Activated CD8-positive, alpha-beta memory T cell treated with anti-CD3 and anti-CD28 coated beads, Interleukin-2, amount 50 U/mL, for 1 hour (primary cell): Measurements from ENCODE around the gene MECR.
"Not testable (repeated sequence)": the region's sequence is repeated elsewhere in the genome, so short reads cannot be mapped to it uniquely, and the experiment has no call there.

Source experiments
- DNase-seq: peaks from one replicate; pipeline ENCODE4 v3.0.0-alpha.2; 2020; ENCODE audit errors: extremely low read depth

MECR gene

DNA sequence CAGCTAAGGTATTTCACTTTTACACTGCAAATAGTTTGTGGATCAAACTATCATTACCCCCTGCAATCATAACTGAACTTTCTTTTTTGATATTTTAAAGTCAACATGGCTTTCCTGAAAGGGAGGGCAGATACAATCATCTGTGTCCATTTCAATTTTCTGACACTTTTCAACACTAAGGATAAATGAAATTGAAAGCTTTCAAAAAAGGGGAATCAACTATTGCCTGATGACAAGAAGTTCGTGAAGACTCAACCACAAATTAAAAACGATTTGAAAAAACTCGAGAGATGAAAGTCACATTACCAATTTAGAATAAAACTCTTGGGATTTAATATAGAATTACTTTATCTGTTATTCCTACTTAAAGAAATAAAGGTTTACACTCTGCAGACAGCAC, 60.8 kb downstream of the MECR start:
- DNase-seq = no peak

DNA sequence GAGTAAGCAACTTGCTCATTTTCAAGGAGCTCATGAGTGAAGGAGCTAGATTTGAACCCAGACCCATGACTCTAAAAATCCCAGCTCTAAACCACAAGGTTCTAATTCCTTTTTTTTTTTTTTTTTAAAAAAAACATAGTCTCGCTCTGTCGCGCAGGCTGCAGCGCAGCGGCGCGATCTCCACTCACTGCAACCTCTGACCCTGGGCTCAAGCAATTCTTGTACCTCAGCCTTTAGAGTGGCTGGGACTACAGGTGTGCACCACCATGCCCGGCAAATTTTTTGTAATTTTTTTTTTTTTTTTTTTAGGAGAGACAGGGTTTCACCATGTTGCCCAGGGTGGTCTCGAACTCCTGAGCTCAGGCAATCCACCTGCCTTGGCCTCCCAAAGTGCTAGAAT, 62.8 kb downstream of the MECR start:
- no peak for DNase-seq

DNA sequence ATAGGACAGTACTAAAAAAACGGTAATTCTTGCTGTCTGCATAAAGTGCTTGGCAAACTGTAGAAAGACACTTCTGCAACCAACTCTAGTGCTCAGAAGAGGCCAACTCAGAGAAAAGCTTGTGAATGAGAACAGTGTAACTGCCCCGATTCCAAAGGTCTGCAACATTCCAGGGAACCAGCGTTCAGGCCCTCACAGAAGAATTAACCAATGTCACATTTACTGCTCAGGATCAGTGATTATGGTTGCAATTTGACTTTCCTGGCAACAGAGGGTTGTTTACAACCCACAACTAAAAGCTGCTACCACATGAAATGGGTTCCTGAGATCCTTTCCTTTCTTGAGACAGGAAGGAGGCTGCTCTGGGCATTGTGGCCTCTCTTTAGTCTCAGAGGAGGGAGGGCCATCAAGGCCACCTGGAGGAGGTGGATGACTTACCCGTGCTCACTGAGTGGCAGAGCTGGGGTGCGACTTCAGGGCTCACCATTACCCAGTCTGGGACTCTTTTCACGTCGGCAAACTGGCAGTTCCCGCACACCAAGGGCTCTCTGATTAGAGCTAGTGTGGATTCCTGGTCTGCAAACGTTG, 64.3 kb downstream of the MECR start:
- DNase-seq = no peak

DNA sequence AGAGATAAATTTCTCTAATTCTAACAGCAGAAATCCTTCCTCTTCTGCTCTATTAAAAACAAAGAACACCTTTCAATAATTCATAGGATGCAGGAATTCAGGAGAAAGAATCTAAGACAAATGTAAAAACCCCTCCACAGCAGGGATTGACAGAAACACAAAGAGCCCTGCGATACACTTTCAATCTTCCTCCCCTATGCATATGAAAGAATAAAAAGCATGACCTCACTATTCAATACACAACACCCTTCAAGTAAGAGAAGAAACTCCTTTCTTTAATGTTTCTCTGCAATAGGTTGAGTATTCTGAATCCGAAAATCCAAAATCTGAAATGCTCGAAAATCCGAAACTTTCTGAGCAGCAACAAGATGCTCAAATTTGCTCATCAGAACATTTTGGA, 66.1 kb downstream of the MECR start:
- no peak for DNase-seq

DNA sequence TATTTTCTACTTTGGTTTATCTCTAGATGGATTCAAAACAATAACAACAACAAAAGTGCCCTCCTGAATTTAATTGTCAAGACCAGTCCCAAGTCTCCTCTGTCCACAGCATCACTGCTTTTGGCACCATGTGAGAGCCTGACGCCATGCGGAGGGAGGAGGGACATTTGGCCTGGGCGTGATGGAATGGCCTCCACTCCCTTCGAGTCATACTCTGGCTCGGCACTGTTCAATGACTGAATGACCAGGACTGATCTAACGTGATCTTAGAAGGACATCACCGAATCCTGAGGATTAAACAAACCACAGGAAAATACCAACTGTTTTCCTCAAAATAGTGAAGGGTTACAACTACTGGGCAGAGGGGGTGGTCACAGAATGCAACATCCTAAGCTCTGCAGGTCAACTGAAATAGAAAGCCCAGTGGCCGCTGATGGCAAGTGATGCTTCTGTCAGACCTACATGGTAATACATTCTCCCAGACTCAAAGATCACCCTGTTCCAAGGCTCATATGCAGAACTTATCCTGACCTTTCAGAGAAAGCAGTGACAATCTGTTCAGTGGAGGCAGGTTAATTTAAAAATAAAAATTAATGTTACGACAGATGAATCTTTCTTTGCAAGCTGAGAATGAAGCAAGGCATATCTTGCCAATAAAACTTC, 68.1 kb downstream of the MECR start:
- no peak for DNase-seq

DNA sequence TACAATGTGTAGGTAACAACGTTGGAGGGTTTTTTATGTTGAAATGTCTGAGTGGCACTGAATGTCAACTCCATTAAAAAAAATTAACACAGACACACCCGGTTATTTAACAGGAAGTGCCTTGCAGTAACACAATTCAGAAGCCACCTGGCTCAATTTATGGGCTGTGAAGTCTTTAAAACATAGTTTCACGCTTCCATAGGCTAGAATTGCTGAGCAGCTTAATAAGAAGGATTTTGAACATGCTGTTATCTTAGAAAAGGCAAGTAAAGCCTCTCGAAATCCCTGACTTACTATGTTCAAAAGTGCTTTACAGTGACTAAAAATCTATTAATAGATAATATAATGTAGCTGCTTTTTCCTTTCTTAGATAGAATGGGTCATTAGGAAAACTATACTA, 68.7 kb downstream of the MECR start:
- DNase-seq = no peak

DNA sequence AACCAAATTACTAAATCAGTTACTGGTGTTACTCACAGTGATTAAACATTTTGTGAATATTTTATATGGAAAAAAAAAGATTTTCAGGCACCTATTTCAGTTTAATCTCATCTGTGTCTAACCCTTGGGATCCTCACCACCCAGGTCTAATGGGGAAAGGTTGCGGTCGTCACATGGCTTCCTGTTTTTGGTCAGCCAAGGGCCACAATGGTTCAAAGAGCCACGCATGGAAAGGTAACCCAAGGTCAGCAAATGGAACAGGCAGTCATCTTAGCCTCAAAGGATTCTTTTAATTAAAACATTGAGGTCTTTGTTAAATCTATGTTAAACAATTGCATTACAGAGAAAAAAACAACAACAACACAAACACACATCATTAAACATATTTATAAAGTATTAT, 71.0 kb downstream of the MECR start:
- no peak for DNase-seq

DNA sequence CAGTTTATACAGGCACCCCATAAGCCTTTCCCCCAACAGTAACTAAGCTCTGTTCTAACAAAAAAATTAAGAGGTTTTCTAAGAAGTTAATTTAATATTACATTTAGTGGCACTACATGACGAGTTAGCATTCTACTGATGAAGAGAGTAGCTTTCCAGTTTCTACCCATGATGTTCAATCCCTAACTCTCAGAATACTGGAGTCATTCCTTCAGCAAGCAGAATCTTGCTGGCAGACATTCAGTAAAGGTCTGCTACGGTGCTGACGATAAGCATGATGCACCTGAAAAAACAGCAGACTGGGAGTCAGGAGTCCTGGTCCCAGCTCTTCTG, 73.5 kb downstream of the MECR start:
- no peak for DNase-seq

DNA sequence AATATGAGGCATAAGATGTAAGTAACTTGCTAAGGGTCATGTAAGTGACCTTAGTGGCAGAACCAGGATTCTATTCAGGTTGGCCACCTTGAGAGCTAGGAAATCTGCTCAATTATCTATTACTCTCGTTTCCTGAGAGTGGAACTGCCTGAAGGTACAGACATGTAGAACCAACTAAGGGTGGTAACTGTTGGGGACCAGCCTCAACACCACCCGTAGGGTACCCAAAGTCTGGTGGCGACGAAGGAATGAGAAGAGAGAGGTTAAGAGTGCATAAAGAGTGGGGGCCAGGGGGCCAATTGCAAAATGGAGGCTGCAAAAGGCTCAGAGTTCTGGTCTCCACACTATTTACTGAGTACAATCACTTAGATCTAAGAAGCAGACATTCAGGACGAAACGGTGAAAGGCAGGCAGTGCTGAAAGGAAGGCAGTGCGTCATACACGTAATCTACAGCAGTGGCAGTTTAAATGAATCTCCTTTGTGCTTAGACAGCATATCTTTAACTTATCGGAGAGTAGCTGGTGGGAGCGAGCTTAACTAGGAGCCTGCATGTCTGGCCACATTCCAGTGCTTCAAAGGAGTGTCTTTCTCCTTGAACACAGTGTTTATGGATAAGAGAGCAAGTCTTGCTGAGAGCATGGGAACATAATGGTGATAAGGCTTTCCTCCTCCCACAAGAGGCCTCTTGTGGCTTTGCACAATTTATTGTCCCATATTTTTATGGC, 74.0 kb downstream of the MECR start:
- no peak for DNase-seq

DNA sequence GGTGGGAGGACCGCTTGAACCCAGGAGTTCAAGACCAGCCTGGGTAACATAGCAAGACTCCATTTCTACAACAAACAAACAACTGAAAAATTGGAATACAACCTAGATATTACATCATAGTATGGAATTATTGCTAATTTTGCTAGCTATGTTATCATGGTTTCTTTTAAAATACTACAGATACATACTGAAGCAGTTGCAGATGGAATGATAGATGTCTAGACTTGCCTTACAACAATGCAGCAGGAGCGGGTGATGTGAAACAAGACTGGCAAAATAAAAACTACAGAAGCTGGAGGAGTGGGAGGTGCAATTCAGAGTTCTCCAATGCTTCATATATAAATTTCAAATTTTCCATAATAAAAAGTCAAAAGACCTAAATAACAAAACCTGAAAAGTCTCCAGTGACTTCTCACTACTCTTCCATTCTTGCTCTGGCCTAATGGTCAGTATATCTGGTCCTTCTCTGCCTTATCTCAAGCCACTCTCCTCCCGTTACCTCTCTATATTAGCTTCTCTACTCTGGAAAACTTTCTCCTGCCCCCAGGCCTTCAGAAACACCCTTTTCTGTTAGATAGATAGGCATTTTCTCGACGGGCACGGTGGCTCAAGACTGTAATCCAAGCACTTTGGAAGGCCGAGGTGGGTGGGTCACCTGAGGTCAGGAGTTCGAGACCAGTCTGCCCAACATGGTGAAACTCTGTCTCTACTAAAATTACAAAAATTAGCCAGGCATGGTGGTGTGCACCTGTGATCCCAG, 78.5 kb downstream of the MECR start:
- no peak for DNase-seq

DNA sequence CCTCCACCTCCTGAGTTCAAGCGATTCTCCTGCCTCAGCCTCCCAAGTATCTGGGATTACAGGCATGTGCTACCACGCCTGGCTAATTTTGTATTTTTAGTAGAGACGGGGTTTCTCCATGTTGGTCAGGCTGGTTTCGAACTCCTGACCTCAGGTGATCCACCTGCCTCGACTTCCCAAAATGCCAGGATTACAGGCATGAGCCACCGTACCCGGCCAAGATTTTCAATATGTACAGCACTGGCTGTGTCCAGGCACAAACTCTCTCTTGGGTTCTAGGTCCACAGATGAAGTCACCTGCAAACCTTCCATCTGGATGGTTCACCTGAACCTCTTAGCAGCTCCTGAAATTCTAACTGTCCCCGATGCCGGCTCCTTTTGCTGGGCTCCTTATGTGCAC, 80.4 kb downstream of the MECR start:
- DNase-seq = not testable (repeated sequence)

DNA sequence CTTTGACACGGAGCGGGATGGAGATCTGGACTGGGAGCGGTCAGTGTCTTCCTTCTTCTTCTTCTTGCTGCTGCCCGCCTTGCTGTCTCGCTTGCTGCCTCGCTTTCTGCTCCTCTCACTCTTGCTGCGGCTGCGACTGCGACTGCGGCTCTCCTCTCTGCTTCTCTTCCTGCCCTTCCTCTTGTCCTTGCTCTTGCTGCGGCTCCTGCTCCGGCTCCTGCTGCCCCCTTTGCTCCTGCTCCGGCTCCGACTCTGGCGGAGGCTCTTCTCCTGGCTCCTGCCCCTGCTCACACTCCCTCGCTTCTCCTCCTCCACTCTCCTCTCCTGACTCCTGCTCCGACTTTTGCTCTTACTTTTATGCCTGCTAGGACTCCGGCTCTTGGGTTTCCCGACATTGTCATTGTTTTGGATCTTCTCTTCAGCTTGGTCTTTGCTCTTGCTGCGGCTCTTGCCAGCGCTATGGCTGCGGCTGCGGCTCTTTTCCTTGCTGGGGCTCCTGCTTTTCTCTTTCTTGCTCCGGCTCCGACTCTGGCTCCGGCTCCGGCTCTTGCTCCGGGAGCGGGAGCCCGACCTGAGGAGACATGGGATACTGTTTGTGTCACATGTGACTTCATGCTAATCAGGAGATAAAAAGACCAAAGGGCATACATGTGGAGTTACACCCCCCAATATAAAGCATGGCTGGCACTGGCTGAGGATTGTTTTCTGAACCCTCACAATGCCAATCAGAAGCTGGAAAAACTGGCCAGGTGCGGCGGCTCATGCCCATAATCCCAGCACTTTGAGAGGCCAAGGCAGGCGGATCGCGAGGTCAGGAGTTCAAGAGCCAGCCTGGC, 81.9 kb downstream of the MECR start:
- no peak for DNase-seq

DNA sequence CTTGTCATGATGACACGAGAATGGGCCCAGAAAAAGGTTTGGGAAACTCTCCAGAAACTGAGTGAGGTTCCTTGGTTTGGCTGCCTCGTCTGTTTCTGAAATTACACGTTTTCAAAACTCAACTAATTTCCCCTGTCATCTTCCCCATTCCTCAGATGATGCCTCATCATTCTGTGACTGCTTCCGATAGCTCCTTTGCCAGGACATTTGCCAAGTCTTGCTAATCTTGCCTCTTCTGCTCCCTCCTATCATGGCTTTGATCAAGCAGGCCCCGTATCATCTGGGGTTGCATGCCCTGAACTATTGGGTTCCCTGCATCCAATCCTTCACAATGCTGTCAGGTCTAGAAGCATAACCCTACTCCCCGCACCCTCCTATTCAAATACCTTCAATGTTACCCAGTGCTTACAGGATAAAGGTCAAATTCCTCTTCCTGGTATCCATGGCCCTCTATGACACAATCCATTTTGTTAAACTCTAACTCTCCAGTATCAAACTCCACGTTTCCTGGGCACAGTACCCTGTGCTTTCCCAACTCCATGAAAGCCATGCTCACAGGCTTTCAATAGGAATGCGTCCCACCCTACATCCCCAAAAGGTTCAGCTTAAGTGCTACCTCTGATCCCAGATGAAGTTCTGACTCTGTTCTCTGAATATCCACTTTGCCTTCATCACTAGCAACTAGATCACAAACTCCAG, 84.8 kb downstream of the MECR start:
- no peak for DNase-seq

DNA sequence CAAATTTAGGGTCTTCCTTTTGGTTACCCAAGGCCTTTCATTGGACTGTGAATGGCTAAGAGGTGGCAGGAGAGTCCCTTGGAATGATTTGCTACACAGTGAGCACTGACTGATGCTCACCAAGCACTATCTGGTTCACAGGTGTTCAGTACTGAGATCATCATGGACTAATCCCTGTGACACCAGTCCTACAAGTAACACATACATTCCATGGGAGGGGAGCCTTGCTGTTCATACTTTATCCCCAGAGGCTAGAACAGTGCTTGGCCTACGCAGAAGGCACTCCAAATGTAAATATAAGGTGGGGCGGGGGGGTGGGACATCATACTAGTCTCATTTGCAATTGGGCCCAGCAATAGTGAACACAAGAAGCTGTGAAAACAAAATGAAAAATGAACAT, 86.6 kb downstream of the MECR start:
- DNase-seq = no peak

DNA sequence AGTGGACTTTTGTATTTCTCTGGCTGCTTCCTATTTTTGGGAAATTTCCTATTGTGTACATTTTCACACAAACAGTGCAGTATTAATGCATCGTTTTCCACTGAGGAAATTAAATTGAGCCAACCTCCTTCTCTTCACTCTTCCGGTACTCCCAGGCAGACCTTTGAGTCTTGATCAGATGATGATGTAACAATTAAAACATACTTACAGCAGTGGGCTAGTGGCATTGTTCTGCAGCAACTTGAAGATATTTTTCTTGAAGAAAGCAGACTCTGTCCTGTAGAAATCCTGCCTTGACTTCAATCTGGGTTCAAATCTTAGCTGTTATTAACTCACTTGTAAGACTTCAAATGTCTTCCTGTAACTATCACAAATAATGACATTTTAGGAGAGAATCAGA, 88.0 kb downstream of the MECR start:
- DNase-seq = no peak
